ENCODE data around the gene CEACAM21. TPM values are rescaled to one million over a fixed set of nuclear protein-coding genes. Genes with fewer than 3 reads are reported as not detected.

CEACAM21 gene
- total RNA-seq, 1 experiment from 2014 or later = not detected

DNA sequence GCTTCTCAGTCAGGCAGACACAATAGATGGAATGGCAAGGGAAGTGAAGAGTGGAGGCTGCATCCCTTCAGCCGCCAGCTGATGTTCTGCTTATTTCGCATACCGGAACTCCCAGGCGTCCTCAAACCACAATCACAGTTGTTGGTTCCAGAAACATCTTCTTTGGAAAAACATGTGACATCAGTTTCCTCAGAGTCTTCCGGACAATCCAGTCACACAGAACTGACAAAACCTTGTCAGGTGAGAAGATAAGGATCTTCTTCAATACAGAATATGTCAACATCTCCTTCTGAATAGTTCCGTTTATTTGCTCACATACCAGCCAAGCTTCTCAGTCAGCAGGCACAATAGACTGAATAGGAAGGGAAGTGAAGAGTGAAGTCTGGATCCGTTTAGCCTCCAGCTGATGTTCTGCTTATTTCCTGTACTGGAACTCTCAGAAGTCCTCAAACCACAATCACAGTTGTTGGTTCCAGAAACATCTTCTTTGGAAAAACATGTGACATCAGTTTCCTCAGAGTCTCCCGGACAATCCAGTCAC is 45.1 kb upstream of the CEACAM21 start:
- Histone ChIP-seq H3K79me1 (ENCODE audit: insufficient read depth, low read depth, low read length, poor library complexity, severe bottlenecking) (no peaks in the 10 kb centered on the region), H3K4me1 (ENCODE audit: insufficient read depth, low read length) (no peaks in the 10 kb centered on the region), H4K20me1 (ENCODE audit: control insufficient read depth, insufficient read depth, insufficient read length) (no peaks in the 10 kb centered on the region), H2BK15ac (ENCODE audit: low read depth, low read length) (no peak overlapping the region), H2BK12ac (ENCODE audit: insufficient read length, low read depth, low read length) (no peak overlapping the region), H4K91ac (ENCODE audit: insufficient read length, low read depth, low read length) (no peak overlapping the region), H2BK120ac (ENCODE audit: low read depth, low read length, poor library complexity, severe bottlenecking) (no peak overlapping the region), H3K56ac (ENCODE audit: insufficient read length, low read depth, low read length) (no peak overlapping the region), H2BK20ac (ENCODE audit: low read depth, low read length, poor library complexity, severe bottlenecking) (no peak overlapping the region), H3K79me2 (ENCODE audit: insufficient read depth, low read length) (no peaks in the 10 kb centered on the region), H3K23me2 (ENCODE audit: insufficient read length, low read depth, low read length, poor library complexity, severe bottlenecking) (no peaks in the 10 kb centered on the region), H3K4me2 (ENCODE audit: insufficient read depth, insufficient read length, low read length) (no peak overlapping the region), H4K5ac (ENCODE audit: insufficient read length, low read depth, low read length) (no peak overlapping the region), H4K8ac (replicated peaks; ENCODE audit: insufficient read length, low read depth, low read length) (no peak overlapping the region), H3K27me3 (ENCODE audit: insufficient read depth, low read length) (no peaks in the 10 kb centered on the region), H3K23ac (ENCODE audit: insufficient read length, low read depth, low read length) (no peak overlapping the region), H3K14ac (ENCODE audit: insufficient read depth, low read length) (no peak overlapping the region), H3K4ac (ENCODE audit: low read depth, low read length) (no peak overlapping the region), H3K27ac (ENCODE audit: insufficient read length, low read depth, low read length) (no peak overlapping the region), H3K18ac (ENCODE audit: insufficient read length, low read depth, low read length) (no peak overlapping the region), H3T11ph (ENCODE audit: low read length) (no peak overlapping the region), H3K9me3 (ENCODE audit: control insufficient read depth, low read depth, low read length) (peaks cover 12% of the 10 kb centered on the region), H2AK5ac (ENCODE audit: insufficient read length, low read length) (no peak overlapping the region), H2AFZ (ENCODE audit: low read length) (no peak overlapping the region), H2BK5ac (ENCODE audit: insufficient read length, low read length) (no peak overlapping the region), H3K9ac (ENCODE audit: extremely low read depth, insufficient read length, low read length) (no peak overlapping the region)
- Mint-ChIP-seq H3K27me3 (ENCODE audit: low read depth) (peaks cover 4% of the 10 kb centered on the region), H3K9me3 (peaks cover 78 to 88% of the 10 kb centered on the region in 2 experiments), H3K27ac (no peak overlapping the region), H3K4me3 (no peak overlapping the region), H3K4me1 (no peaks in the 10 kb centered on the region), H3K36me3 (ENCODE audit: insufficient read depth in 1 of 3, low read depth in 3 of 3) (peaks cover 0 to 16% (median 0%) of the 10 kb centered on the region in 3 experiments; a peak in 3 of 7 replicates)
- no peak for DNase-seq
- TF ChIP-seq, protein P1, sequence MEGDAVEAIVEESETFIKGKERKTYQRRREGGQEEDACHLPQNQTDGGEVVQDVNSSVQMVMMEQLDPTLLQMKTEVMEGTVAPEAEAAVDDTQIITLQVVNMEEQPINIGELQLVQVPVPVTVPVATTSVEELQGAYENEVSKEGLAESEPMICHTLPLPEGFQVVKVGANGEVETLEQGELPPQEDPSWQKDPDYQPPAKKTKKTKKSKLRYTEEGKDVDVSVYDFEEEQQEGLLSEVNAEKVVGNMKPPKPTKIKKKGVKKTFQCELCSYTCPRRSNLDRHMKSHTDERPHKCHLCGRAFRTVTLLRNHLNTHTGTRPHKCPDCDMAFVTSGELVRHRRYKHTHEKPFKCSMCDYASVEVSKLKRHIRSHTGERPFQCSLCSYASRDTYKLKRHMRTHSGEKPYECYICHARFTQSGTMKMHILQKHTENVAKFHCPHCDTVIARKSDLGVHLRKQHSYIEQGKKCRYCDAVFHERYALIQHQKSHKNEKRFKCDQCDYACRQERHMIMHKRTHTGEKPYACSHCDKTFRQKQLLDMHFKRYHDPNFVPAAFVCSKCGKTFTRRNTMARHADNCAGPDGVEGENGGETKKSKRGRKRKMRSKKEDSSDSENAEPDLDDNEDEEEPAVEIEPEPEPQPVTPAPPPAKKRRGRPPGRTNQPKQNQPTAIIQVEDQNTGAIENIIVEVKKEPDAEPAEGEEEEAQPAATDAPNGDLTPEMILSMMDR (conservative IDR thresholded peaks at IDR 0.05) = no peak
- WGBS (ENCODE audit: extremely low coverage, insufficient read length, low lambda C conversion rate) = no CpG with 5 or more reads among the region's 8 CpGs
